BE2C (cell line): ENCODE measurements around the gene SH3GLB2.
A peak's percentile ranks its signal among the peaks of the same experiment; 100 is the strongest.

Experiments
- DNase-seq: peaks from one replicate; pipeline ENCODE4 v3.0.0-alpha.2; 2020
- H3K27me3 ChIP-seq: fragments of 250-450 bp; sonication (Bioruptor Pico); 2 replicates; pipeline ENCODE4 v1.5.1; 2020; ENCODE audit warnings: mild to moderate bottlenecking
- H3K36me3 ChIP-seq: fragments of 250-450 bp; sonication (Bioruptor Pico); 2 replicates; pipeline ENCODE4 v1.5.1; 2020; ENCODE audit warnings: mild to moderate bottlenecking
- H3K4me1 ChIP-seq: fragments of 250-450 bp; sonication (Bioruptor Pico); 2 replicates; pipeline ENCODE4 v1.5.1; 2020
- H3K4me3 ChIP-seq: 2 replicates; pipeline ENCODE4 v1.5.1; 2011; ENCODE audit warnings: low read depth, low read length
- H3K9me3 ChIP-seq: fragments of 250-450 bp; sonication (Bioruptor Pico); 2 replicates; pipeline ENCODE4 v1.5.1; 2020
- CTCF ChIP-seq: IDR thresholded peaks from 2 replicates; pipeline ENCODE4 v1.5.1; 2012; ENCODE audit warnings: mild to moderate bottlenecking, low read depth, low read length

SH3GLB2 gene

DNA sequence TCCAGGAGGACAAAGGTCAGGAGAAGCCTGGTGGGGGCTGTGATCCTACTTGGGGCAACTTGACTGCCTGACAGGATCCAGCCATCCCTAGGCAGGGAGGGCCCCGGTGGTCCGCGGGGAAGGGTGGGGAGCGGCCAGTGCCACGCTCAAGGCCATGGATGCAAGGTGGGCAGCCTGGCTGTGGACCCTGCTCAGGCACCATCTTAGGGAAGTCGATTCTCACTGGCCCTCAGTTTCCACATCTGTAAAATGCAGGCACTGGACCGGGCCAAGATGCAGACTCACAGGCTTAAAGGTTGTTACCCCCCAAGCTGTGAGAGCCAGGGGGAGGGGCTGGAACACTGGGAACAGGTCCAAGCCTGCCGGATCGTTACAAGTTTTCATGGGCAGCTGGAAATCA is 44.0 kb upstream of the SH3GLB2 start:
- no peak for DNase-seq
- H3K4me1 ChIP-seq, result peaks cover 16% of the 10 kb centered on the region
- TF ChIP-seq CTCF, result no peak
- no peaks in the 10 kb centered on the region for H3K27me3 ChIP-seq
- no peak overlapping the region for H3K4me3 ChIP-seq
- no peaks in the 10 kb centered on the region for H3K9me3 ChIP-seq
- H3K36me3 ChIP-seq, result peaks cover 7% of the 10 kb centered on the region

GRCh38 chr9:129071526-129072126 is 43.5 kb upstream of the SH3GLB2 start:
- Histone ChIP-seq H3K4me3 (no peak overlapping the region), H3K27me3 (no peaks in the 10 kb centered on the region), H3K9me3 (no peaks in the 10 kb centered on the region), H3K36me3 (peaks cover 7% of the 10 kb centered on the region), H3K4me1 (peaks cover 16% of the 10 kb centered on the region)
- DNase-seq, result no peak
- no peak for TF ChIP-seq CTCF

DNA sequence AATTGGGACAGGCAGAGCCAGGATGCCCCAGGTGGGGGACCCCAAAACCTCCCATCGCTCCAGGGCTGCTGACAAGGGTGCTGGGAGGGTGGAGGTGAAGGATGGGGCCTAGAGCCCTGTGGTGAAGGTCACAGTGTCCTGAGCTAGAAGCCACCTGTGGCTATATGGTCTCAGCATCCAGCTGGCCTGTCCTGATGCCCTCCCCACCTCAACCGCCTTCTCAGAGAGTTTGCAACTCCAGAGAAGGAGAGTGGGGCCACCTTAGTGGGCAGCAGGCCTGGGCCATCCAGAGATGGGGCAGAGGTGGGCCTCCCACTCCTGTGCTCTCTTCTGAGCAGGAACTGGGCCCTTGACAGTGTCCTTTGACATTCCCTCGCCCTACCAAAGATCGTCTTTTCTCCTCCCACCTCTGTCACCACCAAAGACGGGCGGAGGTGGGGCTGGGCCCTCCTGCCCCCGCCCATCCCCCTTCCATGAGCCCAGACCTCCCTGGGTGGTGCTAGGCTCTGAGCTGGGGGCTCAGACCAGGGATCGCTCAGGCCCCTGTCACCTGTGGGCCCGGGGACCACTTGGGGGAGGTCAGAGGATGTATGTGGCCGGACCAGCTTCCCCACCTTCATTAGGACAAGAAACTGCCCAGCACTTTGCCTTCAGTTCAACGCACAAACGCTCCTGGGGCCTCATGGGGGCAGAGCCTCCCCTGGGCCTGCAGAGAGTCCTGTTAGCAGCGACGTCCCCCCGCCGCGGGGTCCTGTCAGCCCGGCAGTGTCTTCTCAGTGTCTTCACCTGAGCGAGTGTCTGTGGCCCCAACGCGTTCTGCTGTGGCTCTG is 42.8 kb upstream of the SH3GLB2 start:
- DNase-seq, result no peak
- TF ChIP-seq CTCF, result no peak
- peaks cover 9% of the 10 kb centered on the region for H3K36me3 ChIP-seq
- H3K4me3 ChIP-seq, result no peak overlapping the region
- no peaks in the 10 kb centered on the region for H3K27me3 ChIP-seq
- peaks cover 16% of the 10 kb centered on the region for H3K4me1 ChIP-seq
- H3K9me3 ChIP-seq, result no peaks in the 10 kb centered on the region

DNA sequence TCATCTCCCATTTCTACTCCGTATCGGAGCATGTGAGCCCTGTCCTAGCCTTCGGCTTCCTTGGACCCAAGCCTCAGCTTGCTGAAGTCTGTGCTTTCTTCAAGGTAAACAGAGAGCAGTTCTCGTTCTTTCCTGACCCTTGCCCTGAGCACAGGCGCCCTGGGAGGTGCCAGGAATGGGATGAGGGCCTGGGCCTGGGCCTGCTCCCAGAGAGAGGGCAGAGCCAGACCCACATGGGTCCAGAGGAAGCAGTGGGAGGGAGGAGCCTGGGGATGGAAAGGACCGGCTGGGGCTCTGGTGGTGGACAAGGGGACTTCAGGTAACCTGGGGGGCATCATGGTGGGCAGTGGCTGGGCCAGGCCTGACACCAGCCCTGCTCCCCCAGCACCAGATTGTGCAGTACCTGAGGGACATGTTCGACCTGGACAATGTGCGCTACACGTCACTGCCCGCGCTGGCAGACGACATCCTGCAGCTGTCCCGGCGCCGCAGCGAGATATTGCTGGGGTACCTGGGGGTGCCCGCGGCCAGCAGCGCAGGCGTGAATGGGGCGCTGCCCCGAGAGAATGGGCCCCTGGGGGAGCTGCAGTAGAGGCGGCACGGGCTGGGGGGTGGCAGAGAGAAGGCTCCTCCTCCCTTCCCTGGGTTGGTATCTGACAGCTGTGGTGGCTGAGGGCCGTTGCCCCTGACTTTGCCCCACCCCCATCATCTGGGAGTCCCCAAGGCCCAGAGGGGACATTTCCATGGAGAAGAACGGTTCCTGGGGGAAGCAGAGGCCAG is 41.9 kb upstream of the SH3GLB2 start:
- DNase-seq, result no peak
- peaks cover 13% of the 10 kb centered on the region for H3K36me3 ChIP-seq
- no peaks in the 10 kb centered on the region for H3K27me3 ChIP-seq
- H3K4me1 ChIP-seq, result peaks cover 16% of the 10 kb centered on the region
- TF ChIP-seq CTCF, result no peak
- H3K9me3 ChIP-seq, result no peaks in the 10 kb centered on the region
- no peak overlapping the region for H3K4me3 ChIP-seq

GRCh38 chr9:129068990-129069861 is 41.1 kb upstream of the SH3GLB2 start:
- H3K9me3 ChIP-seq, result no peaks in the 10 kb centered on the region
- peaks cover 13% of the 10 kb centered on the region for H3K36me3 ChIP-seq
- DNase-seq, result peak; percentile 93
- H3K27me3 ChIP-seq, result no peaks in the 10 kb centered on the region
- H3K4me3 ChIP-seq, result no peak overlapping the region
- H3K4me1 ChIP-seq, result peaks cover 16% of the 10 kb centered on the region
- no peak for TF ChIP-seq CTCF
